ENCODE measurements around the gene SEL1L.
A peak's percentile ranks its signal among the peaks of the same experiment; 100 is the strongest.
"Not testable (repeated sequence)": the region's sequence is repeated elsewhere in the genome, so short reads cannot be mapped to it uniquely, and the experiment has no call there.

SEL1L gene

GRCh38 chr14:81533536-81534343 lies at the start of gene SEL1L:
SEL1L (minus strand) TSS chr14:81533853; CDS start chr14:81533744, 109 bp downstream.
- DNase-seq, result peak; percentile 94 to 100 (median 99)

- no peak for DNase-seq
Observed at GRCh38 chr14:81582420-81582819, 48.8 kb upstream of the SEL1L start.

- no peak for DNase-seq
Observed at GRCh38 chr14:81579115-81579514, 45.5 kb upstream of the SEL1L start.

- no peak for DNase-seq
Observed at GRCh38 chr14:81571437-81571836, 37.8 kb upstream of the SEL1L start.

- DNase-seq, result no peak
Observed at GRCh38 chr14:81567302-81567701, 33.6 kb upstream of the SEL1L start.

GRCh38 chr14:81565441-81566290 lies 32.0 kb upstream of the SEL1L start:
- peak in 5 of 14 donors; percentile 1 to 12 (median 6) for DNase-seq

- no peak for DNase-seq
Observed at GRCh38 chr14:81562818-81563217, 29.2 kb upstream of the SEL1L start.

GRCh38 chr14:81561084-81561775 lies 27.6 kb upstream of the SEL1L start:
- DNase-seq, result no peak

- DNase-seq, result no peak
Observed at GRCh38 chr14:81559385-81559784, 25.7 kb upstream of the SEL1L start.

- no peak for DNase-seq
Observed at GRCh38 chr14:81557146-81557545, 23.5 kb upstream of the SEL1L start.

GRCh38 chr14:81555684-81556083 lies 22.0 kb upstream of the SEL1L start:
- no peak for DNase-seq

GRCh38 chr14:81555051-81555450 lies 21.4 kb upstream of the SEL1L start:
- DNase-seq, result no peak

GRCh38 chr14:81551471-81551870 lies 17.8 kb upstream of the SEL1L start:
- no peak for DNase-seq

GRCh38 chr14:81550001-81550637 lies 16.5 kb upstream of the SEL1L start:
- no peak for DNase-seq

GRCh38 chr14:81541206-81541605 lies 7.6 kb upstream of the SEL1L start:
- DNase-seq, result not testable (repeated sequence)

- no peak for DNase-seq
Observed at GRCh38 chr14:81537193-81537592, 3.5 kb upstream of the SEL1L start.

GRCh38 chr14:81536241-81536771 lies 2.7 kb upstream of the SEL1L start:
- no peak for DNase-seq

GRCh38 chr14:81535396-81536164 lies 1.9 kb upstream of the SEL1L start:
- no peak for DNase-seq

- DNase-seq, result no peak
Observed at GRCh38 chr14:81534510-81535074, 939 bp upstream of the SEL1L start.

- DNase-seq, result no peak
Observed at GRCh38 chr14:81533212-81533535, 479 bp downstream of the SEL1L start.

GRCh38 chr14:81529391-81529790 lies 4.3 kb downstream of the SEL1L start:
- DNase-seq, result no peak
